ENCODE measurements around the gene WDR59.

DNA sequence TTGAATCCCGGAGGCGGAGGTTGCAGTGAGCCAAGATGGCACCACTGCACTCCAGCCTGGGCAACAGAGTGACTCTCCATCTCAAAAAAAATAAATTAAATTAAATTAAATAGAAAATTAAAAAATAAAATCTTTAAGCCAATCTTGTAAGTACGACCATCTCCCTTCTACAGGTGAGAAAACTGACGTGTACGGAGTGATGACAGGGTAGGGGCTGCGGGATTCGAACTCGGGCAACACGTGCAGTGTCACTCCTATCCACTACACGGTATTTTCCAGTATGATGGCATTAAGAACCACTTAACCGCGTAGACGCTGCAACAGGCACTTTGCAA, 762 bp downstream of the WDR59 start:
- TF ChIP-seq POLR2A (IDR thresholded peaks at IDR 0.05), result no peak
- TF ChIP-seq, protein P1, sequence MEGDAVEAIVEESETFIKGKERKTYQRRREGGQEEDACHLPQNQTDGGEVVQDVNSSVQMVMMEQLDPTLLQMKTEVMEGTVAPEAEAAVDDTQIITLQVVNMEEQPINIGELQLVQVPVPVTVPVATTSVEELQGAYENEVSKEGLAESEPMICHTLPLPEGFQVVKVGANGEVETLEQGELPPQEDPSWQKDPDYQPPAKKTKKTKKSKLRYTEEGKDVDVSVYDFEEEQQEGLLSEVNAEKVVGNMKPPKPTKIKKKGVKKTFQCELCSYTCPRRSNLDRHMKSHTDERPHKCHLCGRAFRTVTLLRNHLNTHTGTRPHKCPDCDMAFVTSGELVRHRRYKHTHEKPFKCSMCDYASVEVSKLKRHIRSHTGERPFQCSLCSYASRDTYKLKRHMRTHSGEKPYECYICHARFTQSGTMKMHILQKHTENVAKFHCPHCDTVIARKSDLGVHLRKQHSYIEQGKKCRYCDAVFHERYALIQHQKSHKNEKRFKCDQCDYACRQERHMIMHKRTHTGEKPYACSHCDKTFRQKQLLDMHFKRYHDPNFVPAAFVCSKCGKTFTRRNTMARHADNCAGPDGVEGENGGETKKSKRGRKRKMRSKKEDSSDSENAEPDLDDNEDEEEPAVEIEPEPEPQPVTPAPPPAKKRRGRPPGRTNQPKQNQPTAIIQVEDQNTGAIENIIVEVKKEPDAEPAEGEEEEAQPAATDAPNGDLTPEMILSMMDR (IDR thresholded peaks at IDR 0.05), result no peak
